LNCAP (cell line): ENCODE results near the gene OR4F3.
"Not testable (repeated sequence)": the region's sequence is repeated elsewhere in the genome, so short reads cannot be mapped to it uniquely, and the experiment has no call there.

Experiments
- CTCF ChIP-seq: fragments of 450-650 bp; IDR thresholded peaks from 2 replicates; pipeline ENCODE4 v1.5.1; 2017; ENCODE audit warnings: mild to moderate bottlenecking

Gene OR4F3

GRCh38 chr5:181366968-181367367 lies at the start of gene OR4F3:
Gene OR4F3, plus strand, starts transcription at chr5:181367268.
- TF ChIP-seq CTCF, result not testable (repeated sequence)
